GM06990 (cell line): ENCODE results near the gene PMPCA.

Experiments
- DNase-seq: peaks from one replicate; pipeline ENCODE4 v3.0.0-alpha.2; 2011; ENCODE audit not compliant: insufficient read length; ENCODE audit errors: extremely low read depth
- H3K27me3 ChIP-seq: replicated peaks from 2 replicates; pipeline ENCODE4 v1.6.0; 2011; ENCODE audit warnings: low read length; ENCODE audit not compliant: control insufficient read depth, insufficient read depth
- H3K36me3 ChIP-seq: 2 replicates; pipeline ENCODE4 v1.5.1; 2011; ENCODE audit warnings: low read length; ENCODE audit not compliant: control insufficient read depth, insufficient read depth
- H3K4me3 ChIP-seq: replicated peaks from 2 replicates; pipeline ENCODE4 v1.5.1; 2011; ENCODE audit warnings: low read depth, mild to moderate bottlenecking, control low read depth, low read length
- TF ChIP-seq, protein P1 (sequence below): IDR thresholded peaks from 2 replicates; pipeline ENCODE4 v1.5.1; 2011; ENCODE audit warnings: low read length, control low read depth, mild to moderate bottlenecking, inconsistent platforms; ENCODE audit not compliant: insufficient read depth, poor library complexity, severe bottlenecking

The PMPCA gene

GRCh38 chr9:136418182-136419091 is 8.0 kb downstream of the PMPCA start:
- Histone ChIP-seq H3K36me3 (peaks cover 46% of the 10 kb centered on the region), H3K4me3 (no peak overlapping the region)
- TF ChIP-seq, protein P1, sequence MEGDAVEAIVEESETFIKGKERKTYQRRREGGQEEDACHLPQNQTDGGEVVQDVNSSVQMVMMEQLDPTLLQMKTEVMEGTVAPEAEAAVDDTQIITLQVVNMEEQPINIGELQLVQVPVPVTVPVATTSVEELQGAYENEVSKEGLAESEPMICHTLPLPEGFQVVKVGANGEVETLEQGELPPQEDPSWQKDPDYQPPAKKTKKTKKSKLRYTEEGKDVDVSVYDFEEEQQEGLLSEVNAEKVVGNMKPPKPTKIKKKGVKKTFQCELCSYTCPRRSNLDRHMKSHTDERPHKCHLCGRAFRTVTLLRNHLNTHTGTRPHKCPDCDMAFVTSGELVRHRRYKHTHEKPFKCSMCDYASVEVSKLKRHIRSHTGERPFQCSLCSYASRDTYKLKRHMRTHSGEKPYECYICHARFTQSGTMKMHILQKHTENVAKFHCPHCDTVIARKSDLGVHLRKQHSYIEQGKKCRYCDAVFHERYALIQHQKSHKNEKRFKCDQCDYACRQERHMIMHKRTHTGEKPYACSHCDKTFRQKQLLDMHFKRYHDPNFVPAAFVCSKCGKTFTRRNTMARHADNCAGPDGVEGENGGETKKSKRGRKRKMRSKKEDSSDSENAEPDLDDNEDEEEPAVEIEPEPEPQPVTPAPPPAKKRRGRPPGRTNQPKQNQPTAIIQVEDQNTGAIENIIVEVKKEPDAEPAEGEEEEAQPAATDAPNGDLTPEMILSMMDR, result no peak

GRCh38 chr9:136419092-136419420 is 8.6 kb downstream of the PMPCA start:
- TF ChIP-seq, protein P1, result no peak
- no peak for DNase-seq
- Histone ChIP-seq H3K36me3 (peaks cover 43% of the 10 kb centered on the region), H3K4me3 (no peak overlapping the region), H3K27me3 (no peaks in the 10 kb centered on the region)

More at GRCh38 chr9:136418182-136419091, 8.0 kb downstream of the PMPCA start:
- no peaks in the 10 kb centered on the region for H3K27me3 ChIP-seq
- no peak for DNase-seq

DNA sequence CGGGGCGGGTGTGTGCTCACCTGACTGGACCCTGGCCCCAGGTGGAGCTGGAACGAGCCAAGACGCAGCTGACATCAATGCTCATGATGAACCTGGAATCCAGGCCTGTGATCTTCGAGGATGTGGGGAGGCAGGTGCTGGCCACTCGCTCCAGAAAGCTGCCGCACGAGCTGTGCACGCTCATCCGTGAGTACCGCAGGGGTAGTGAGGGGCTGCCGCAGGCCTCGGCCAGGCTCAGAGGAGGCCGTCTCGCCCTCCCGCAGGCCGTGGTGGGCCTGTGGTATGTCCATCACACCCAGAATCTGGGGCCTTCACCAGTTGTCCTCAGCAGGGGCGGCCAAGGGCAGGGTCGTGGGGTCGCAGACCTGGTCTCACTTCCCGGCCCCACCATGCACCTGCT is 11.3 kb downstream of the PMPCA start:
- Histone ChIP-seq H3K27me3 (no peaks in the 10 kb centered on the region), H3K4me3 (no peak overlapping the region), H3K36me3 (peaks cover 30% of the 10 kb centered on the region)
- no peak for DNase-seq
- TF ChIP-seq, protein P1, result no peak

DNA sequence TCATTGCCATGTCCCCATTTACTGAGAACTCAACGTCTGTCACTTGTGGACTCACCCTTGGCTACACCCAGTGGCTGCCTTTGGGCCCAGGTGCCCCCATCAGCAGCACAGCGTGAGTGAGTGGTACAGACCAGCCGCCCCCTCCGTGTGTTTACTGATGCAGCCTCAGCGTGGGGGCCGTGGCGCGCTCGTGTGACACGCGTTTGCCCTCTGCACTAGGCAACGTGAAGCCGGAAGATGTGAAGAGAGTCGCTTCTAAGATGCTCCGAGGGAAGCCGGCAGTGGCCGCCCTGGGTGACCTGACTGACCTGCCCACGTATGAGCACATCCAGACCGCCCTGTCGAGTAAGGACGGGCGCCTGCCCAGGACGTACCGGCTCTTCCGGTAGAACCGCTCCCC is 12.4 kb downstream of the PMPCA start:
- DNase-seq, result no peak
- Histone ChIP-seq H3K4me3 (no peak overlapping the region), H3K36me3 (peaks cover 25% of the 10 kb centered on the region), H3K27me3 (no peaks in the 10 kb centered on the region)
- TF ChIP-seq, protein P1, result no peak

DNA sequence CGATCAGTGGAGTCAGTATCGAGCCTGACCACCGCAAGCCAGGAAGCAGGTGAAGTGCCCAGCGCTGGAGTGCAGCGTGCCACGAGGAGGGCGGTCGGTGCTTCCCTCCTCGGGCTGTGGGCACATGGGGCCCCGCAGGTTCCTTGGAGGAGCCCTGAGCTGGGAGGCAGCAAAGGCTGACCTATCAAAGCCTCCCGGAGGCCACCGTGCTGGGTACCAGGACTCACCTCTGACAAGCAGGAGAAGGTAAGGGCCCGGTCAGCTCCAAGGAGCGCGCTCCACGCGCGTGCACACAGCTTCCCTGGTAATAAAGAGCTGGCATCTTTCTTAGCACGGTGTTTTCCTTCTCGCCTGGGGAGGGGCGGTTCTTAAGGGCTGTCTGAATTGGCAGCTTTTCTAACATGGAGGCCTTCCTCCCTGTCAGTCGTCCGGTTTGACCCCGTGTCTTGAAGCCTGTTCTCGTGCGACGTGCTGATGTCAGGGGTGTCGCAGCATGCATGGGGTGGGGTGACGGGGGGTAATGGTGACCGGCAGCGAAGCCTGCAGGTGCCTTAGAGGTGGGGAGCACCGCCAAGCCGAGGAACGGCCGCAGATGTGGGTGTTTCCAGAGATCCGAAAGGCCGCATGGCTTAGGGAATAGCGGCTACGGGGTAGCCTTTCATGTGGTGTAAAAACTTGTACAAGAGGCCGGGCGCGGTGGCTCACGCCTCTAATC is 13.1 kb downstream of the PMPCA start:
- Histone ChIP-seq H3K4me3 (no peak overlapping the region), H3K27me3 (no peaks in the 10 kb centered on the region), H3K36me3 (peaks cover 20% of the 10 kb centered on the region)
- no peak for DNase-seq
- TF ChIP-seq, protein P1, result no peak
